MM.1S (cell line): Measurements from ENCODE around the gene RPTOR.
"Not testable (repeated sequence)": the region's sequence is repeated elsewhere in the genome, so short reads cannot be mapped to it uniquely, and the experiment has no call there.

Experiments used
- DNase-seq: peaks from one replicate; pipeline ENCODE4 v3.0.0-alpha.2; 2015
- H2AFZ ChIP-seq: fragments of 300-600 bp; sonication (generic); 2 replicates; pipeline ENCODE4 v1.6.0; 2016; ENCODE audit warnings: antibody characterized with exemption, low read length
- H3F3A ChIP-seq: fragments of 300-600 bp; sonication (generic); 2 replicates; pipeline ENCODE4 v1.6.1; 2016; ENCODE audit warnings: mild to moderate bottlenecking, antibody characterized with exemption, low read length, moderate library complexity, mixed read lengths; ENCODE audit not compliant: insufficient read depth
- H3K27ac ChIP-seq: fragments of 300-600 bp; sonication (generic); 2 replicates; pipeline ENCODE4 v1.5.1; 2016; ENCODE audit warnings: mild to moderate bottlenecking, low read length
- H3K27me3 ChIP-seq: fragments of 300-600 bp; sonication (generic); replicated peaks from 2 replicates; pipeline ENCODE4 v1.6.0; 2016; ENCODE audit warnings: low read length; ENCODE audit not compliant: insufficient read depth
- H3K36me3 ChIP-seq: fragments of 300-600 bp; sonication (generic); replicated peaks from 2 replicates; pipeline ENCODE4 v1.6.1; 2016; ENCODE audit warnings: mild to moderate bottlenecking, low read length, mixed read lengths; ENCODE audit not compliant: insufficient read depth
- H3K4me1 ChIP-seq: fragments of 300-600 bp; sonication (generic); 2 replicates; pipeline ENCODE4 v1.6.1; 2016; ENCODE audit warnings: low read length, mixed read lengths
- H3K4me2 ChIP-seq: fragments of 300-600 bp; sonication (generic); 2 replicates; pipeline ENCODE4 v1.6.0; 2016; ENCODE audit warnings: low read depth, low read length
- H3K4me3 ChIP-seq: fragments of 300-600 bp; sonication (generic); 2 replicates; pipeline ENCODE4 v1.5.1; 2016; ENCODE audit warnings: low read length, mixed read lengths
- H3K79me2 ChIP-seq: fragments of 300-600 bp; sonication (generic); 2 replicates; pipeline ENCODE4 v1.6.1; 2016; ENCODE audit warnings: mixed run types, low read length, mixed read lengths
- H3K9ac ChIP-seq: fragments of 300-600 bp; sonication (generic); 2 replicates; pipeline ENCODE4 v1.6.1; 2016; ENCODE audit warnings: low read length, mixed read lengths
- H3K9me2 ChIP-seq: fragments of 300-600 bp; sonication (generic); replicated peaks from 2 replicates; pipeline ENCODE4 v1.6.1; 2016; ENCODE audit warnings: mild to moderate bottlenecking, low read length, mixed read lengths; ENCODE audit not compliant: insufficient read depth
- H3K9me3 ChIP-seq: fragments of 300-600 bp; sonication (generic); replicated peaks from 2 replicates; pipeline ENCODE4 v1.6.1; 2016; ENCODE audit warnings: mild to moderate bottlenecking, low read length, mixed read lengths; ENCODE audit not compliant: insufficient read depth
- H4K20me1 ChIP-seq: fragments of 300-600 bp; sonication (generic); 2 replicates; pipeline ENCODE4 v1.6.1; 2016; ENCODE audit warnings: mild to moderate bottlenecking, low read length, moderate library complexity, mixed read lengths; ENCODE audit not compliant: insufficient read depth
- EZH2 ChIP-seq: fragments of 300-600 bp; sonication (generic); optimal IDR thresholded peaks from 2 replicates; pipeline ENCODE3; 2017; ENCODE audit warnings: low read depth, mild to moderate bottlenecking, antibody characterized with exemption, low read length, mixed read lengths
- EZH2phosphoT487 ChIP-seq: fragments of 300-600 bp; sonication (generic); IDR thresholded peaks from 2 replicates; pipeline ENCODE4 v1.6.1; 2018; ENCODE audit warnings: antibody characterized with exemption, low read length
- TF ChIP-seq, protein P1 (sequence below): fragments of 300-600 bp; sonication (generic); IDR thresholded peaks from 2 replicates; pipeline ENCODE4 v1.5.1; 2016; ENCODE audit warnings: antibody characterized with exemption, low read length, mixed read lengths

The RPTOR gene

DNA sequence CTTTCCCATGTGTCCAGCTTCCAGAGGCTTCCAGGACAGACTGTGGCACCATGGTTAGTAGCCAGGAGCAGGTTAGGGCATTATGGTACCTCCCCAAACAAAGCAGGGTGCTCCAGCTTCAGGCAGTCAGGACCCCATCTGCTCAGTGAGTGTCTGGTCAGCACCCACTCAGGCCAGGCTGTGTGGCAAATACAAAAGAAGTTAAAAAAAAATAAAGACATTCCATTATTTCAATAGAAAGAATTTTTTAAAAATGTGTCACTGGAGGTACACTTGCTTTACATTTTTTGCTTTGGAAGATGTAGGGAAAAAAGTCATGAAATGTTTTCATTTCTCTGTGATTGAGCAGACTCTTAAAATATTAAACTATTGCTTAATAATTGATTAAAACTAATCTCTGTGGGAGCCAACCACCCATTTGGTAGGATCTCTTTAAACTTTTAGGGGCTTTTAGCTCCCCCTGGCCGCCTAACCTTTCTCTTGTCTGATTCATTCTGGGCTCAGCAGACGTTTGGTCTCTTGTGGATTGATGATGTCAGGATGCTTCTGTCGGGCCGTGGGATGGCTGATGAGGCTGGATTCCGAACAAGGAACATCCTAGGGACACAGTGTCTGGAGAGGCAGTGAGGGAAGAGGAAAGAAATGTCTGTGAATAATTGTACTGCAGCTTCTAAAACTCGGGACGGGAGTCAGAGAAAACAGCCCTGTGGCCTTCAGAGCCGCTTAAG, 39.8 kb upstream of the RPTOR start:
- Histone ChIP-seq H3K9me2 (no peaks in the 10 kb centered on the region), H3K27me3 (peaks cover 90% of the 10 kb centered on the region), H3K9ac (no peak overlapping the region), H4K20me1 (no peaks in the 10 kb centered on the region), H2AFZ (no peak overlapping the region), H3K4me1 (no peaks in the 10 kb centered on the region), H3K9me3 (no peaks in the 10 kb centered on the region), H3K4me3 (no peak overlapping the region), H3K4me2 (no peak overlapping the region), H3K27ac (no peak overlapping the region), H3F3A (no peaks in the 10 kb centered on the region), H3K79me2 (no peaks in the 10 kb centered on the region), H3K36me3 (no peaks in the 10 kb centered on the region)
- no peak for DNase-seq
- no peak for TF ChIP-seq EZH2phosphoT487
- TF ChIP-seq, protein P1, sequence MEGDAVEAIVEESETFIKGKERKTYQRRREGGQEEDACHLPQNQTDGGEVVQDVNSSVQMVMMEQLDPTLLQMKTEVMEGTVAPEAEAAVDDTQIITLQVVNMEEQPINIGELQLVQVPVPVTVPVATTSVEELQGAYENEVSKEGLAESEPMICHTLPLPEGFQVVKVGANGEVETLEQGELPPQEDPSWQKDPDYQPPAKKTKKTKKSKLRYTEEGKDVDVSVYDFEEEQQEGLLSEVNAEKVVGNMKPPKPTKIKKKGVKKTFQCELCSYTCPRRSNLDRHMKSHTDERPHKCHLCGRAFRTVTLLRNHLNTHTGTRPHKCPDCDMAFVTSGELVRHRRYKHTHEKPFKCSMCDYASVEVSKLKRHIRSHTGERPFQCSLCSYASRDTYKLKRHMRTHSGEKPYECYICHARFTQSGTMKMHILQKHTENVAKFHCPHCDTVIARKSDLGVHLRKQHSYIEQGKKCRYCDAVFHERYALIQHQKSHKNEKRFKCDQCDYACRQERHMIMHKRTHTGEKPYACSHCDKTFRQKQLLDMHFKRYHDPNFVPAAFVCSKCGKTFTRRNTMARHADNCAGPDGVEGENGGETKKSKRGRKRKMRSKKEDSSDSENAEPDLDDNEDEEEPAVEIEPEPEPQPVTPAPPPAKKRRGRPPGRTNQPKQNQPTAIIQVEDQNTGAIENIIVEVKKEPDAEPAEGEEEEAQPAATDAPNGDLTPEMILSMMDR = no peak
- TF ChIP-seq EZH2 = no peak

DNA sequence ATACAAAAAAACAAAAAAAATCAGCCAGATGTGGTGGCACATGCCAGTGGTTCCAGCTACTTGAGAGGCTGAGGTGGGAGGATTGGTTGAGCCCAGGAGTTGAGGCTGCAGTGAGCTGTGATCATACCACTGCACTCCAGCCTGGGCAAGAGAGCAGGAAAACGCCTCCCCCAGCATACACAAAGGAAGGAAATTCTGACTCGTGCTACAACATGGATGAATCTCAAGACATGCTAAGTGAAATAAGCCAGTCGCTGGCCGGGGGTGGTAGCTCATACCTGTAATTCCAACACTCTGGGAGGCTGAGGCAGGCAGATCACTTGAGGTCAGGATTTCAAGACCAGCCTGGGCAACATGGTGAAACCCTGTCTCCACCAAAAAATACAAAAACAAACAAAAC, 37.5 kb upstream of the RPTOR start:
- not testable (repeated sequence) for H2AFZ ChIP-seq, H3K9me2 ChIP-seq, H3K9me3 ChIP-seq, H3K79me2 ChIP-seq, H3K4me3 ChIP-seq, H3K4me1 ChIP-seq, H3K4me2 ChIP-seq, H4K20me1 ChIP-seq, H3K27ac ChIP-seq, H3K36me3 ChIP-seq, H3K9ac ChIP-seq, DNase-seq, H3F3A ChIP-seq
- peaks cover 89% of the 10 kb centered on the region for H3K27me3 ChIP-seq

DNA sequence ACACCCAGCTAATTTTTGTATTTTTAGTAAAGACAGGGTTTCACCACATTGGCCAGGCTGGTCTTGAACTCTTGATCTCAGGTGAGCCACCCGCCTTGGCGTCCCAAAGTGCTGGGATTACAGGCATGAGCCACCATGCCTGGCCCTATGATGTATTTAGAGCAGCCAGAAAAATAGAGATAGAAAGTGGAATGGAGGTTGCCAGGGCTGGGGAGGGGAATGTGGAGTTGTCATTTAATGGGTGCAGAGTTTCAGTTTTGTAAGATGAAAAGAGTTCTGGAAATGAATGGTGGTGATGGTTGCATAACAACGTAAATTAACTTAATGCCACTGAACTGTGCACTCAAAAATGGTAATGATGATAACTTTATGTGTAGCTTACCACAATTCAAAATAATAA, 36.7 kb upstream of the RPTOR start:
- H3K27ac ChIP-seq = no peak overlapping the region
- no peaks in the 10 kb centered on the region for H3K79me2 ChIP-seq
- no peaks in the 10 kb centered on the region for H3F3A ChIP-seq
- H3K9me3 ChIP-seq = no peaks in the 10 kb centered on the region
- no peaks in the 10 kb centered on the region for H3K36me3 ChIP-seq
- H3K4me3 ChIP-seq = no peak overlapping the region
- no peak overlapping the region for H3K4me2 ChIP-seq
- DNase-seq = no peak
- H3K27me3 ChIP-seq = peaks cover 90% of the 10 kb centered on the region
- H3K9me2 ChIP-seq = no peaks in the 10 kb centered on the region
- no peak for TF ChIP-seq EZH2phosphoT487
- TF ChIP-seq EZH2 = no peak
- TF ChIP-seq, protein P1 = no peak
- no peaks in the 10 kb centered on the region for H3K4me1 ChIP-seq
- no peak overlapping the region for H3K9ac ChIP-seq
- H4K20me1 ChIP-seq = no peaks in the 10 kb centered on the region
- no peak overlapping the region for H2AFZ ChIP-seq

DNA sequence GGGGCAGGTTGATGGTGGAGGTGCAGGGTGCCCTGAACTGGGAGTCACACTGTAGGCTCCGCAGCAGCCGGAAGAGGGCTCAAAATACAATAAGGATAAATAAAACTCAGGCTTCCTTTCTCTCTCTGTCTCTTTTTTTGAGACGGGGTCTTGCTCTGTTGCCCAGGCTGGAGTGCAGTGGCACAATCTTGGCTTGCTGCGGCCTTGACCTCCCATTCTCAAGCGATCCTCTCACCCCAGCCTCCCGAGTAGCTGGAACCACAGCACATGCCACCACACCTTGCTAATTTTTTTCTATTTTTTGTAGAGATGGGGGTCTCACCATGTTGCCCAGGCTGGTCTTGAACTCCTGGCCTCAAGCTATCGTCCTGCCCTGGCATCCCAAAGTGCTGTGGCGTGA, 35.3 kb upstream of the RPTOR start:
- Histone ChIP-seq H3K36me3 (no peaks in the 10 kb centered on the region), H3K4me3 (no peak overlapping the region), H3K9ac (no peak overlapping the region), H3K79me2 (no peaks in the 10 kb centered on the region), H4K20me1 (no peaks in the 10 kb centered on the region), H3K9me2 (no peaks in the 10 kb centered on the region), H3F3A (no peaks in the 10 kb centered on the region), H3K4me2 (no peak overlapping the region), H3K4me1 (no peaks in the 10 kb centered on the region), H2AFZ (no peak overlapping the region), H3K27ac (no peak overlapping the region), H3K9me3 (no peaks in the 10 kb centered on the region), H3K27me3 (peaks cover 95% of the 10 kb centered on the region)
- no peak for DNase-seq
- TF ChIP-seq EZH2 (no peak), EZH2phosphoT487 (no peak)
- TF ChIP-seq, protein P1 = no peak
